HepG2 (cell line): ENCODE measurements around the gene DNAAF3. TPM values are rescaled to one million over a fixed set of nuclear protein-coding genes. Genes with fewer than 3 reads are reported as not detected.

Source experiments
- ARID5B ChIP-seq: IDR thresholded peaks from 2 replicates; pipeline ENCODE4 v1.4.0; 2020; ENCODE audit warnings: mild to moderate bottlenecking, missing genetic modification reagents
- ATAD3A ChIP-seq: sonication (generic); formaldehyde crosslinking; IDR thresholded peaks from 2 replicates; pipeline ENCODE4 v1.4.0; 2020; ENCODE audit warnings: missing genetic modification reagents
- DPF2 ChIP-seq: sonication (generic); formaldehyde crosslinking; IDR thresholded peaks from 2 replicates; pipeline ENCODE4 v1.4.0; 2020; ENCODE audit warnings: mild to moderate bottlenecking, low read depth, missing genetic modification reagents, borderline replicate concordance
- GLI4 ChIP-seq: sonication (generic); formaldehyde crosslinking; IDR thresholded peaks from 2 replicates; pipeline ENCODE4 v1.5.1; 2020; ENCODE audit warnings: missing genetic modification reagents, mild to moderate bottlenecking, moderate library complexity, borderline replicate concordance
- HCFC1 ChIP-seq: fragments of 150-350 bp; IDR thresholded peaks from 2 replicates; pipeline ENCODE4 v1.6.1; 2014; ENCODE audit warnings: low read depth, low read length
- HOXA5 ChIP-seq: sonication (generic); formaldehyde crosslinking; IDR thresholded peaks from 2 replicates; pipeline ENCODE4 v1.4.0; 2020; ENCODE audit warnings: missing genetic modification reagents
- KMT2B ChIP-seq: IDR thresholded peaks from 2 replicates; pipeline ENCODE4 v1.6.1; 2016; ENCODE audit warnings: missing genetic modification reagents, missing compliant biosample characterization
- MYNN ChIP-seq: sonication (generic); formaldehyde crosslinking; IDR thresholded peaks from 2 replicates; pipeline ENCODE4 v1.4.0; 2020; ENCODE audit warnings: mild to moderate bottlenecking, low read depth, missing genetic modification reagents
- NR2F6 ChIP-seq, 2 experiments: IDR thresholded peaks; 2 replicates each; pipeline ENCODE4 v1.6.1; 2016; ENCODE audit warnings: antibody characterized with exemption in 1 of 2, mild to moderate bottlenecking in 1 of 2
- REL ChIP-seq: sonication (generic); formaldehyde crosslinking; conservative IDR thresholded peaks from 2 replicates; pipeline ENCODE4 v1.8.0; 2022; ENCODE audit warnings: mild to moderate bottlenecking, missing genetic modification reagents, moderate library complexity
- SMARCE1 ChIP-seq: fragments of 450-650 bp; IDR thresholded peaks from 2 replicates; pipeline ENCODE4 v1.6.1; 2017; ENCODE audit warnings: borderline replicate concordance
- STAG1 ChIP-seq: sonication (generic); formaldehyde crosslinking; IDR thresholded peaks from 2 replicates; pipeline ENCODE4 v1.4.0; 2020; ENCODE audit warnings: missing genetic modification reagents
- ZBTB3 ChIP-seq: sonication (generic); formaldehyde crosslinking; IDR thresholded peaks from 2 replicates; pipeline ENCODE4 v1.4.0; 2020; ENCODE audit warnings: low read depth, mild to moderate bottlenecking, moderate library complexity, missing genetic modification reagents, borderline replicate concordance
- ZNF510 ChIP-seq: sonication (generic); formaldehyde crosslinking; IDR thresholded peaks from 2 replicates; pipeline ENCODE4 v1.4.0; 2020; ENCODE audit warnings: low read depth, mild to moderate bottlenecking, missing genetic modification reagents
- ZNF580 ChIP-seq: IDR thresholded peaks from 2 replicates; pipeline ENCODE4 v1.6.1; 2016; ENCODE audit warnings: low read depth, borderline replicate concordance
- ZNF839 ChIP-seq: sonication (generic); formaldehyde crosslinking; IDR thresholded peaks from 2 replicates; pipeline ENCODE4 v1.4.0; 2020; ENCODE audit warnings: missing genetic modification reagents, mild to moderate bottlenecking, borderline replicate concordance
- polyA plus RNA-seq, 8 experiments: library from polyadenylated mRNA; depleted of rRNA in 3 of 8; stranded (reverse) in 7 of 8; unstranded in 1 of 8; fragments of >200 nt; fragmentation: Illumina TruSeq in 4 of 8; extraction: Trizol in 4 of 8; gene quantifications; 2 replicates each; pipeline versions ENCODE4 v1.2.1 to v1.2.3, GENCODE V29; 2011 to 2016; ENCODE audit warnings: low read depth in 4 of 8, missing spikeins in 1 of 8, mixed read lengths in 1 of 8; ENCODE audit not compliant: insufficient read depth in 1 of 8
- total RNA-seq, 5 experiments: library from RNA; depleted of rRNA; stranded (reverse); fragments of >200 nt; fragmentation: Illumina TruSeq; extraction: Trizol; gene quantifications; 2 replicates each; pipeline ENCODE4 v1.2.3, GENCODE V29; 2016; ENCODE audit warnings: low read depth in 1 of 5
- TF ChIP-seq, protein P1 (sequence below): sonication (generic); formaldehyde crosslinking; IDR thresholded peaks from 2 replicates; pipeline ENCODE4 v1.8.0; 2022; ENCODE audit warnings: missing genetic modification reagents, mild to moderate bottlenecking, moderate library complexity, borderline replicate concordance
- TF ChIP-seq, protein P2 (sequence below): IDR thresholded peaks from 2 replicates; pipeline ENCODE4 v1.6.1; 2016; ENCODE audit warnings: missing compliant biosample characterization, missing genetic modification reagents, borderline replicate concordance
- TF ChIP-seq, protein P3 (sequence below): sonication (generic); formaldehyde crosslinking; IDR thresholded peaks from 2 replicates; pipeline ENCODE4 v1.8.0; 2022; ENCODE audit warnings: missing genetic modification reagents, low read depth, mild to moderate bottlenecking, borderline replicate concordance
- TF ChIP-seq, protein P4 (sequence below): sonication (generic); formaldehyde crosslinking; IDR thresholded peaks from 2 replicates; pipeline ENCODE4 v1.8.0; 2022; ENCODE audit warnings: low read depth, missing genetic modification reagents

The DNAAF3 gene
- total and polyA plus RNA-seq, 2 of the 13 experiments (the other 11 are each of a cell fraction or from before 2014, with no cell fraction given) = 0.30 to 0.40 TPM

DNA sequence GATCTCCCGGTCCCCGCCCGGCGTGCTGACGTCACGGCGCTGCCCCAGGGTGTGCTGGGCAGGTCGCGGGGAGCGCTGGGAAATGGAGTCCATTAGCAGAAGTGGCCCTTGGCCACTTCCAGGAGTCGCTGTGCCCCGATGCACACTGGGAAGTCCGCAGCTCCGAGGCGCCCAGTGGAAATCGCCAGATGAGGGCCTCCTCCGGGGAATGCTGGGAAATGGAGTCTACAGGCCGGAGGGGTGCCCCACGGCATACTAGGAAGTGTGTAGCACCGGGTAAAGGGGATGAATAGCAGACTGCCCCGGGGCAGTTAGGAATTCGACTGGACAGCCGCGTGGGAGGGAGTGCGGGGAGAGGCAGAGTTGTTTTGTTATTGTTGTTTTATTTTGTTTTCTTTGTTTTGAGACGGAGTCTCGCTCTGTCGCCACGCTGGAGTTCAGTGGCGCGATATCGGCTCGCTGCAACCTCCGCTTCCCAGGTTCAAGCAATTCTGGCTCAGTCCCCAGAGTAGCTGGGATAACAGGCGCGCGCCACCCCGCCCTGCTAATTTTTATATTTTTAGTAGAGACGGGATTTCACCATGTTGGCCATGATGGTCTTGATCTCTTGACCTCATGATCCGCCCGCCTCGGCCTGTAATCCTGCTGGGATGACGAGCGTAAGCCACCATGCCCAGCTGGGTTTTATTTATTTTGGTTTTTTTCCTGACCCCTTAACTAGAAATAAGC, 48.6 kb downstream of the DNAAF3 start (continued):
- no peak for TF ChIP-seq GLI4 (CRISPR knock-in tag)
- peak; percentile 27; the same call in 1 of the 2 replicates for TF ChIP-seq ARID5B
- TF ChIP-seq ZBTB3 (CRISPR knock-in tag) = no peak
- TF ChIP-seq, protein P1, sequence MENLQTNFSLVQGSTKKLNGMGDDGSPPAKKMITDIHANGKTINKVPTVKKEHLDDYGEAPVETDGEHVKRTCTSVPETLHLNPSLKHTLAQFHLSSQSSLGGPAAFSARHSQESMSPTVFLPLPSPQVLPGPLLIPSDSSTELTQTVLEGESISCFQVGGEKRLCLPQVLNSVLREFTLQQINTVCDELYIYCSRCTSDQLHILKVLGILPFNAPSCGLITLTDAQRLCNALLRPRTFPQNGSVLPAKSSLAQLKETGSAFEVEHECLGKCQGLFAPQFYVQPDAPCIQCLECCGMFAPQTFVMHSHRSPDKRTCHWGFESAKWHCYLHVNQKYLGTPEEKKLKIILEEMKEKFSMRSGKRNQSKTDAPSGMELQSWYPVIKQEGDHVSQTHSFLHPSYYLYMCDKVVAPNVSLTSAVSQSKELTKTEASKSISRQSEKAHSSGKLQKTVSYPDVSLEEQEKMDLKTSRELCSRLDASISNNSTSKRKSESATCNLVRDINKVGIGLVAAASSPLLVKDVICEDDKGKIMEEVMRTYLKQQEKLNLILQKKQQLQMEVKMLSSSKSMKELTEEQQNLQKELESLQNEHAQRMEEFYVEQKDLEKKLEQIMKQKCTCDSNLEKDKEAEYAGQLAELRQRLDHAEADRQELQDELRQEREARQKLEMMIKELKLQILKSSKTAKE (CRISPR knock-in tag) = no peak
- TF ChIP-seq, protein P2, sequence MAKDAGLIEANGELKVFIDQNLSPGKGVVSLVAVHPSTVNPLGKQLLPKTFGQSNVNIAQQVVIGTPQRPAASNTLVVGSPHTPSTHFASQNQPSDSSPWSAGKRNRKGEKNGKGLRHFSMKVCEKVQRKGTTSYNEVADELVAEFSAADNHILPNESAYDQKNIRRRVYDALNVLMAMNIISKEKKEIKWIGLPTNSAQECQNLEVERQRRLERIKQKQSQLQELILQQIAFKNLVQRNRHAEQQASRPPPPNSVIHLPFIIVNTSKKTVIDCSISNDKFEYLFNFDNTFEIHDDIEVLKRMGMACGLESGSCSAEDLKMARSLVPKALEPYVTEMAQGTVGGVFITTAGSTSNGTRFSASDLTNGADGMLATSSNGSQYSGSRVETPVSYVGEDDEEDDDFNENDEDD (CRISPR knock-in tag) = no peak
- no peak for TF ChIP-seq SMARCE1
- TF ChIP-seq HOXA5 (CRISPR knock-in tag) = peak; percentile 56; the same call in 1 of the 2 replicates
- no peak for TF ChIP-seq ZNF510
- no peak for TF ChIP-seq NR2F6 (IDR thresholded peaks at IDR 0.05)
- TF ChIP-seq NR2F6 (CRISPR knock-in tag; IDR thresholded peaks at IDR 0.05) = peak; percentile 24; the same call in 1 of the 2 replicates
- no peak for TF ChIP-seq MYNN (CRISPR knock-in tag)
- no peak for TF ChIP-seq ZNF580
- TF ChIP-seq ZNF839 = 0 out of 2 replicates have a peak, but pooled peaks have one; percentile 24
- TF ChIP-seq, protein P3, sequence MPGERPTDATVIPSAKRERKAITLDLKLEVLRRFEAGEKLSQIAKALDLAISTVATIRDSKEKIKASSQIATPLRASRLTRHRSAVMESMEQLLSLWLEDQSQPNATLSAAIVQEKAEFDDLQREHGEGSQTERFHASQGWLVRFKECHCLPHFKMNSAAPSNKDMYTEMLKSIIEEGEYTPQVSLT (CRISPR knock-in tag) = no peak
- no peak for TF ChIP-seq KMT2B (CRISPR knock-in tag)
- no peak for TF ChIP-seq DPF2
- TF ChIP-seq HCFC1 = peak; percentile 94
- TF ChIP-seq STAG1 (CRISPR knock-in tag) = no peak
- TF ChIP-seq, protein P4, sequence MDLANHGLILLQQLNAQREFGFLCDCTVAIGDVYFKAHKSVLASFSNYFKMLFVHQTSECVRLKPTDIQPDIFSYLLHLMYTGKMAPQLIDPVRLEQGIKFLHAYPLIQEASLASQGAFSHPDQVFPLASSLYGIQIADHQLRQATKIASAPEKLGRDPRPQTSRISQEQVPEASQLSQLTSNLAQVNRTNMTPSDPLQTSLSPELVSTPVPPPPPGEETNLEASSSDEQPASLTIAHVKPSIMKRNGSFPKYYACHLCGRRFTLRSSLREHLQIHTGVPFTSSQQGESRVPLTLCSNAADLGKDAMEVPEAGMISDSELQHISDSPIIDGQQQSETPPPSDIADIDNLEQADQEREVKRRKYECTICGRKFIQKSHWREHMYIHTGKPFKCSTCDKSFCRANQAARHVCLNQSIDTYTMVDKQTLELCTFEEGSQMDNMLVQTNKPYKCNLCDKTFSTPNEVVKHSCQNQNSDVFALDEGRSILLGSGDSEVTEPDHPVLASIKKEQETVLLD = peak; percentile 87
- TF ChIP-seq REL = no peak
- no peak for TF ChIP-seq ATAD3A (CRISPR knock-in tag)
